ENCODE results near the gene IRGC.

DNA sequence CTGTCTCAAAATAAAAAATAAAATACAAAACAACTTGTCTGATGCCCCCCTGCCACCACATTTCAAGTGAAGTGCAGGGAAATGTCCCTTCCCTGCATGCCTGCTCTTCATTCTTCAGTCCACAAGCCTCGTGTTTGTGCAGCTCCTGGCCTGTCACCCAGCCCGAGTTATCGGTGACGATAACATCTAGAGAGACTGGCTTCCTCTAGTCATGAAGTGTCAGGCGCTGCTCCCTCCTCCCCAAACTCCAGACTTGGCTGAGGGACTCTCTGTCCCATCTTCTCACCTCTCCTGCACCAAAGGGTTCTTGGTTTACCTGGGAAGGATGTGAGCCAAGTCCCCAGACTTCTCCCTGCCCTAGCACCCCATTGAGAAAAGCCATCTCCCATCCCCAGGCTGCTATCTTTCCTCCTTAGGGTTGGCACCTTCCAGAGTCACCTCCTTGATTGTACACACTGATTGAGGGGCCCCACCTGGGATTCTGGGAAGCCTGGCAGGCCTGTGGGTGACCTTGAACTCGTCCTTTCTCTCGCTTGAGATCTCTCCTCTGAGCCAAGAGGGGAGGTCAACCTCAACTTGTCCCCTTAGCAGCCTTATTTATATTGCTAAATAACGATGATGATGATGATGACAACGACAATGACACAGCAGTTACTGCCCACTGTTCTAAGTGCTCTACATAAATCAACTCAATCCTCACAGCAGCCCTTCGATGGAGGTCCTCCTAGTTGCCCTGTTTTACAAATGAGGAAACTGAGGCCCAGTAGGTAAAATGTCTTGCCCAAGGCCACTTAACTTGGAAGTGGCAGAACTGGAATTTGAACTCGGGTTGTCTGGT lies 32.8 kb upstream of the IRGC start:
- TF ChIP-seq, protein P1, sequence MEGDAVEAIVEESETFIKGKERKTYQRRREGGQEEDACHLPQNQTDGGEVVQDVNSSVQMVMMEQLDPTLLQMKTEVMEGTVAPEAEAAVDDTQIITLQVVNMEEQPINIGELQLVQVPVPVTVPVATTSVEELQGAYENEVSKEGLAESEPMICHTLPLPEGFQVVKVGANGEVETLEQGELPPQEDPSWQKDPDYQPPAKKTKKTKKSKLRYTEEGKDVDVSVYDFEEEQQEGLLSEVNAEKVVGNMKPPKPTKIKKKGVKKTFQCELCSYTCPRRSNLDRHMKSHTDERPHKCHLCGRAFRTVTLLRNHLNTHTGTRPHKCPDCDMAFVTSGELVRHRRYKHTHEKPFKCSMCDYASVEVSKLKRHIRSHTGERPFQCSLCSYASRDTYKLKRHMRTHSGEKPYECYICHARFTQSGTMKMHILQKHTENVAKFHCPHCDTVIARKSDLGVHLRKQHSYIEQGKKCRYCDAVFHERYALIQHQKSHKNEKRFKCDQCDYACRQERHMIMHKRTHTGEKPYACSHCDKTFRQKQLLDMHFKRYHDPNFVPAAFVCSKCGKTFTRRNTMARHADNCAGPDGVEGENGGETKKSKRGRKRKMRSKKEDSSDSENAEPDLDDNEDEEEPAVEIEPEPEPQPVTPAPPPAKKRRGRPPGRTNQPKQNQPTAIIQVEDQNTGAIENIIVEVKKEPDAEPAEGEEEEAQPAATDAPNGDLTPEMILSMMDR (IDR thresholded peaks at IDR 0.05; ENCODE audit: poor library complexity, severe bottlenecking), result no peak
- TF ChIP-seq RAD21 (conservative IDR thresholded peaks at IDR 0.05) (no peak), POLR2AphosphoS5 (IDR thresholded peaks at IDR 0.05) (no peak)
